HG03175 (cell line): ENCODE measurements around the gene FAM78A.
"Not testable (repeated sequence)": the region's sequence is repeated elsewhere in the genome, so short reads cannot be mapped to it uniquely, and the experiment has no call there.

Experiments
- ATAC-seq: cut with Tn5 transposase; IDR thresholded peaks from one replicate; pipeline ENCODE4 v1.9.1; 2021; ENCODE audit warnings: mild to moderate bottlenecking, moderate library complexity; ENCODE audit not compliant: unreplicated experiment

Gene FAM78A

DNA sequence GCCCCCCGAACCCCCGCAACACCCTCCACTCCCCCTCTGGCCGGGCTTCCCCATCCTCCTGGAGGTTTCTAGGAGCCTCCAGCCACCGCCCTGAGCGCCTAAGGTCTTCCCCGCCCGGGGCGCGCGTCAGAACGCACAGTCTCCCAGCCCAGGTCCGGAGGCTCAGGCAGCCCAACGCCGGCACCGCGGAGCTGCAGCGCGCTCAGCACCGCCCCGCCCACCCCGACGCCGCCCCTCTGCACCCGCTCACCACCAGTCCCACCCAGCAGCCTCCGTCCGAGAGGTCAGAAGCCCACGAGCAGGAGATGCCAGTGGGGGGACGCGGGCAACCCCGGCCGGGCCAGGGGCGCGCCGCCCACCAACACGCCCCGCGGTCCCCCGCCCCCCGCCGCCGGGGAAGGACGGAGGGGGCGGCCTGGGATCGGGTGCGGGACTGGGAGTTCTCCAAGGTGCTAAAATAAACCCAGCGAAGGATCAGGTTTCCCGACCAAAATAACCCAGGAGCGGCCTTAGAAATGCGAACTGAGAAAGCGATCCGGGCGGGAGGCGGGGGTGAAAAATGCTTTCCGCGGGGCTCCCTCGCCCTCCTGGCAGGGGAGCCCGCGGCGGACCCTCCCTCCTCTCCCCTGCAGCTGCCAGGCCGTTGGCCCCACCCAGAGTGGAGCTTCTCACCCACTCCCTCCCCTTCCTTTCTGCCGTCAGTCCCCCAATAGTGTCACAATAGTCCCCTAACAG, 6.5 kb upstream of the FAM78A start:
- no peak for ATAC-seq

DNA sequence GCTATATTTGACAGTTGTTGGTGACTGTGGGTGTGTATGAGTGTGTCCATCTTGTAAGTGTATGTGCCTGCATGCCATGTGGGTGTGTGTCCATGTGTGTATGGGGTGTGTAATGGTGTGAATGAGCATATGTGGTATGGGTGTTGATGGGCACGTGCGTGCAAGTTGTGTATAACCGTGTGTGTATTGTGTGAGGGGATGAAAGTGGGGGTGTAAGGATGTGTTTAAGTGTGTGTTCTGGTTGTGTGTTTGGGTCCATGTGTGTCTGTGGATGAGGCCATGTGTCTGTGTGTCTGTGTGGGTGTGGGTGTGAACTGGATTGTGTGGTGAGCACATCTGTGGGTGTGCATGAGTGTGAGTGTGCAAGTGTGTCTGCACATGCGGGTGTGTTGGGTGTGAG, 5.9 kb upstream of the FAM78A start:
- no peak for ATAC-seq

DNA sequence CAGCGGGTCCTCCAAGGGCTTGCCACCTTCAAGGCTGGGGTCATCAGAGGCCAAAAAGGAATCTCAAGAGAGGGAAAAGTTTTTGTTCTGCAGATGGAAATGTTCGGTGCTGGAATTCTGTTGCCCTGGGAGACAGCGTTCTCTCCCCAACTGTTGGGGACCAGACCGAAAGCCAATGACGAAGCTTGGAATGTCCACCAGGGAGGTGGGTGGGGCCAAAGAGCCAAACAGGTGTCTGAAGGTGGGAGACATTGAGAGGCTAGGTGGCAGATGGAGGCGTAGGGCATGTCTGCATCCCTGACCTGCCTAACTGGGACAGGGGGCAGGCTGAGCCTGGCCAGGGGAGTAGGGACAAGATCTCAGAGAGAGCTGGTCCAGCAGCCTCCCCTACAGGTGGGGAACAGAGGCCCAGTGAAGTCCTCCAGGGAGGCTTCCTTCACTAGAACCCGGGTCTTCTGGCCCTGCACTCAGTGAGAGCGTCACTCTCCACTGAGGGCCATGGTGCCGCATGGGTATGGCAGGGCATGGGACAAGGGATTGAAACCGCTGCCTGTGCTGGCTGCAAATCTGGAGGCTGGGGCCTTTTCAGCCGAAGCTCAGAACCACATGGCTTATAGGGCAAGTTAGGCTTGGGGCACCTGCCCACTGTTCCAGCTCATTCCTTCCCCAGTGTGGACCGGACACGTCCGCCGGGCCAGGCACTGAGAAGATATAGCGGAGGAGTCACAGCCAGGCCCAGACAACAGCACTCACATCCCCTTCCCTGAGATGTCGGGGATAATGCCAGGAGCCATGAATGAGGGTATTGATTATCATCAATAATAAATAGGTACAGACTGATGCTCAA, 5.0 kb upstream of the FAM78A start:
- no peak for ATAC-seq

DNA sequence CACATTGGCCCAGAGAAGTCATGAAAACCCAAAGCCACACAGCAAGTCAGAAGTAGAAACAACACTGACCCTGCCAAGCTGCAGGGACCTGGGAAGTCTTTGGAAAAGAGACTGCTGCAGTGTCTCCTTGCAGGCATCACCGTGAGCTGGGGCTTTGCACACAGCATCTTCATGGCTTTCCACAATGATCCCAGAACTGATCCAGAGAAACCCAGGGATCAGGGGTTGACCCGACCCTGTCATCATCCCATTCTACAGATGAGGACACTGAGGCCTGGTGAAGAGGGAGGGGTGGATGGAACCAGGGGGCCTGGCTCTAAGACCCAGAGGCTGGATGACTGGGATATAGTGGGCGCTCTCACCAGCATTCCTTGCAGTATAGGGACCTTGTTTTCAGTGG, 4.3 kb upstream of the FAM78A start:
- ATAC-seq = no peak

DNA sequence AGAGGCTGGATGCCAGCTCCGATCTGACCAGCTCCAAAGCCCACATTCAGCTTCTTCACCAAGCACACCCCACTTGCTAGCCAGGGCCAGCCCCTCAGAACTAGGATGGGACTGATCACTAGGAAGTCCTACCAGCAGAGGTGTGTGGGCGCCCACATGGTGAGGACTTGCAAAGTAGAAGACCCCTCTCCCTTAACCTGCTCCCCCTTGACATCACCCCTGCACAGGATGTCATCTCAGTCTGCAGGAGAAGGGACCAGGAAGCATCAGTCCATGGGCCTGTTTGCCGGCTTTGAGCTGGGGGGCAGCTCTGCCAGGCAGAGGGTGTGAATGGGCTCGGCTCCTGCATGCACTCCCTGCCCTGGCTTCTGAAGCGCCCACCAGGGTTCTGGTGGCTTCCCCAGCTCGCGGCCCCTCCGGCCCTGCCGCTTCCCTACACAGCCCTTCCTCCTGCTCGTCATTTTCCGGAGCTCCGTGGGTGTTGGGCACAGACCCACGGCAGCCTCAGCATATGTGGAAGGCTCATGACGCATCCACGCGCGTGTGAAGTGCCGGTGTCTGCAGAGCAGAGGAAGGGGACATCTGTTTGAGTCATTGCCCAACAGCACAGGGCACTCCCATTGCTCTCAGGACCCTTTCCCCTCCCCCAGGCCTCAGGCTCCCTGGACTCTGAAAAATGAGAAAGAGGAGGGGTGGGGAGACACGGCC, 3.7 kb upstream of the FAM78A start:
- no peak for ATAC-seq

DNA sequence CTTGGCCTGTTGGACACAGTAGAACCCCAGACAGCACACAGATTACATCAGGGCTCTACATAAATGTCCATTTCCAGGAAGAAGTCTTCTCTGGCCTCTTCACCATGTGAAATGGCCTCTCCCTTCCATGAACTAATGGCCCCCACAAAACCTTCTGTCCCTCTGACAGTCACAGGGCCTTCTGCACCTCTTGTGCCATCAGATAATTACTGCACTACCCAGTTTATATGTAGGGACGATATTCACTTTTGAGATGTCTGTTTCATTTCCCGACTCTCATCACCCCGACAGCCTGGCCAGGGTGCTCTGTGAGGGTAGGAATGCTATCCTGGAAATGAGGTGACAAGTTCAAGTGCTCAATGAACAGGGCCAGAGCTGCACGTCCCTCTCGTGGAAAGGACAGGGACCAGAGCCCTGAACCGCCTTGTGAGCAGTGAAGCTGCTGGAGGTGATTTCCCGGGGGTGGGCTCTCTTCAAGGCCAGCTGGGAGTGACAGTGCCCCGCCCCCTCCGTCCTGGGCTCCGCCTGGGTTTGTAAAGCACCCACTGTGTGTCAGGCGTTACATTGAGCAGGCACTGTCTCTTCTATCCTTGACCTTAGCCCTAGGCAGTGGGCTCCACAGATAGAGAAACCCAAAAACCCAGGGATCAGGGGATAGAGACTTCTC, 3.0 kb upstream of the FAM78A start:
- ATAC-seq = no peak

DNA sequence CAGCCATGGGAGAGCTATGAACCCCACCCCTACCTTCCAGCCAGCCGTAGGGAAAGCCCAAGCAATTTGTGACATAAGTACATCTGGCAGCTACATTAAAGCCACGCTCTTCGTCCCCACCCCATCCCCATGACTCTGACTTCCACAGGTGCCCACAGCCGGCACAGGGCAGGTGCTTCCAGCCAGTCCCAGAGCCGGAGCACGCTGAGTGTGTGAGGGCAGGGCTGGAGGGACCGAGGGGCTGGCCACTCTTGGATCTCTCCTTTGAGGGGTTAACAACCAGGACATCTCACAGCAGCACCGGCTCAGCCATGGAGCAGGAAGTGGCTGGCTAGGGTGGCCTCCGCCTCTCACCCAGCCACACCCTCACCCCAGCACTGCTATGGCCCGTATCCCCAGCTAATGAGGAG, 2.4 kb upstream of the FAM78A start:
- ATAC-seq = no peak

DNA sequence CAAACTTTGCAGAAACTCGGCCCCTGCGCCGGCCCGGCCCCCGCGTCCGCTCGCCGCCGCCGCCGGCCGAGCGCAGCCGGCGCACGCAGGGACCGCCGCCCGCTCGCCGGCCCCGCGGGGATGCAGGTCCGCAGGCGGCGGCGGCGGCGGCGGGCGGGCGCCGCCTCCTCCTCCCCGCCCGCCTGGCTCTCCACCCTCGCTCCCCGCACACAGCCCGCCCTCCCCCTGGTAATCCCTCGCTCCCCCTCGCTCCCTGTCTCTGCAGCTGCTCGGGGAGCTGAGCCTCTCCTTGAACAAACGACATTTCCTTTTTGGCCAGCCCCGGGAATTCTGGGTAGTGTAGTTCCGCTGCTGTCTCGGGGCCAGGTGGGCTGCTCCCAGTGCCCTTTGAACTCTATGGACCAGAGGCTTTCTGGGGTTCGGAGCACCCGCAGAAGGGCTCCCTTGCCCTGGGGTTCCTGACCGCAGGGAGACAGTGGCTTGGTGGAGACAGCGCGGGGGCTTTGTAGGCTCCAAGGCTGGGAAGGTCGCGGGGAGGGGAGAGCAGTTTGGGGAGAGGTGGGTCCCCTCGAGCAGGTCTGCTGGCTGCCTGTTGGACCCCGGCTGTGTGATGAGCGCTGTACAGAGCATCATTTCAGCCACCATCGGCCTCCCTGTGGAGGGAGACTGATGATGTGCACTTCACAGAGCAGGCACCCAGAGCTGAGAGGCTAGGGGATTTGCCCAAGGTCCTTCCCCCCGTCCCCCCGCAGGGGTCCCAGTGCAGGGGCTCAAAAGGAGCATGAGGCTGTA, 1.8 kb upstream of the FAM78A start:
- ATAC-seq = no peak

DNA sequence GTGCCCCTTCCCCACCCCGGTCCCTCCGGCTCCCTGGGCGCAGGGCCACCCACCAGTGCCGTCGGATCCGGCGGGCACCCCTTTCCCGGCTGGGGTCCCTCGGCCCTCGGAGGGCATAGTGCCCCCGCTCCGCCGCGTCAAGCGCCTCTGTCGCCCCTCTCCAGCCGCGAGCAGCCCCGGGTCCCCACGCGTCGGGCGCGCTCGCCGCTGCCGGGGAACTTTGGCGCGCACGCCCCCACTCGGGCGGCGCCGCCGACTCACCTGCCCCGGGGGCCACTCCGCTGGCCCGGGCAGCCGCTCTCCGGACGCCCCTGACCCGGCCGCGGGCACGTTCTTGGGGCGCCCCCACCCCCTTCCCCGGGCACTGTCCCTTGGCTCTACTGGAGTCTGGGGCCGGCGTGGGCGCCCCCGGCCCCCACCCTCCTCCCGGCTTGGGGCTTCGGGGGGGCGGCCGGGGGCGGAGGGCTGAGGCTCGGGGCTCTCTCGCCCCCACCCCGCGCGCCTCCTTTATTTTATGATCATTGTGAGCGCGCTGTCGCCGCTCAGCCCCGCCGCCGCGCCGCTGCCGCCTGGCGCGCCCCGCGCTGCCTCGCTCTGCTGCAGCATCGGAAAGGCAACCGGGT, 1.1 kb upstream of the FAM78A start:
- no peak for ATAC-seq

DNA sequence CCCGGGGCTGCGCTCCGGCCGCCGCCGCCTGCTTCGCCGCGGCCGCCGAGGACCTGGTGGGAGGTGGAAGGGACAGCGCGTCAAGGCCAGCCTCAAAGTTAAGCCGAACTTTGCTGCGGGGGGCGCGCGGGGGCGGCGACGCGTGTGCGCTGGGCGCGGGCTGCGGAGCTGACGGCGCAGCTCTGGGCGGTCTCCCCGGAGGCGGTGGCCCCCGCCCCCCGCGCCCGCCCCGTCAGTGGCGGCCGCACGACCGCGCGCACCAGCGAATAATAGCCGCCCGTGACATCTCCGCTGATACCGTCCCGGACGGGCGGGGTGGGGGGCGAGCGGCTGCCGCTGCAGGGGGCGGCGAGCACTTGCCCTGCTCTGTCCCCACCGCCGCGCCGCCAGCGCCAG, 579 bp upstream of the FAM78A start:
- ATAC-seq = no peak

DNA sequence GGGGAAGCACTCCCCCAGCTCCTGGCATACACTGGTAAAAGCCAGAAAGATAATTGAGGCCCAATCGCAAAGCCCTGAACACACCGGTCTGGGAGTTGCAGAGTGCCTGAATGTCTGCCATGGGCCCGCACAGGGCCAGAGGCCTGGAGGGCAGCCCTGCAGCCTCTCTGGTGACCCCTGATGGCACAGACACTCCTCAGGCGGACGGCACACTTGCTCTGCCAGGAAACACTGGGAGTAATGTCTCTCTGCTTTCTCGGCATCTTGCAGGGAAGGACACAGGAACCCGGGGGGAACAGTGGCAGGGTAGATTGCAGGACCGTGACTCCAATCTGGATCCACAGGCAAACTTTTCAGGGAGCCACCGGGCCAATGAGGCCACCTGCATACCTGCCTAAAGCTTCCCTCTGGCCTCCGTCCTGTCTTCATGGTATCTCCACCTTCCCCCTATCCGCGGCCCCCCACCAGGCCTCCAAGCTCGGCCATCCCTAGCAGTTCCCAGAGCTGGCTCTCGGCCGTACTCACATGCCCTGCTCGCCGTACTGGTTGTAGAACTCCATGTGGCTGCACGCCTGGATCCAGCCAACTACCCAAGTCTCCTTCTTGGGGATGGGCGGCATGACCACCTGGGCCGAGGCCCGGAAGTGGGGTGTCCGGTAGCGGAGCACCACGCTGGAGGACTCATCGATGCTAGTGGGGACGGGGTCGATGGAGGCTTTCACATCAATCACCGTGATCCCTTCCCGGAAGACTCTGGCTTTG, 797 bp downstream of the FAM78A start:
- no peak for ATAC-seq

DNA sequence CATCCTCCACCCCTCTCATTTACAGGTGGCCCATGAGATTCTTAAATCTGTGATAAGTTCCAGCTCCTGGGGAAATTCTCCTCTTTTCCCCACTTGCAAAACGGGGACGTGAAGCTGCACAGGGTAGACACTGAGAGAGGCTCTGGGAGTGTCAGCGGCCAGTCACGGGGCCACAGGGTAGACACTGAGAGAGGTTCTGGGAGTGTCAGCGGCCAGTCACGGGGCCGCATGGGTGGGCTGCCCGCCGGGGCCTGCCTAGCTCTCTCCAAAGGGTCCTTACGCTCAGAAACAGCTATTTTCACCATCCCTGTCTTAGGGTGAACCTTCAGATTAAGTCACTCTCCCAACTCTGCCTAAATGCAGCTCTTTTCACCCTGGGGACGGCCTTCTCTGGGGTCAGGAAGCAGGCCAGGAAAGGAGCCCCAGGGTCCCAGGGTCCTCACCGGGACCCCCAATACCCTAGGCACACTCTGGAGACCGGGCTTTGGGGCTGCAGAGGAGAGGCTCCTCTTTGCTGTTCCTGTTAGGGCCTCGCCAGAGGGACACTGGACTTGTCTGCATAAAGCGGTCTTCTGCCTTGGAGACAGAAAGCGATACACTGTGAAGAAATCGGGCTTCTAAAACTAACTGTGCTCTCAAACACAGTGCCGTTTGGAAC, 1.5 kb downstream of the FAM78A start:
- ATAC-seq = no peak

DNA sequence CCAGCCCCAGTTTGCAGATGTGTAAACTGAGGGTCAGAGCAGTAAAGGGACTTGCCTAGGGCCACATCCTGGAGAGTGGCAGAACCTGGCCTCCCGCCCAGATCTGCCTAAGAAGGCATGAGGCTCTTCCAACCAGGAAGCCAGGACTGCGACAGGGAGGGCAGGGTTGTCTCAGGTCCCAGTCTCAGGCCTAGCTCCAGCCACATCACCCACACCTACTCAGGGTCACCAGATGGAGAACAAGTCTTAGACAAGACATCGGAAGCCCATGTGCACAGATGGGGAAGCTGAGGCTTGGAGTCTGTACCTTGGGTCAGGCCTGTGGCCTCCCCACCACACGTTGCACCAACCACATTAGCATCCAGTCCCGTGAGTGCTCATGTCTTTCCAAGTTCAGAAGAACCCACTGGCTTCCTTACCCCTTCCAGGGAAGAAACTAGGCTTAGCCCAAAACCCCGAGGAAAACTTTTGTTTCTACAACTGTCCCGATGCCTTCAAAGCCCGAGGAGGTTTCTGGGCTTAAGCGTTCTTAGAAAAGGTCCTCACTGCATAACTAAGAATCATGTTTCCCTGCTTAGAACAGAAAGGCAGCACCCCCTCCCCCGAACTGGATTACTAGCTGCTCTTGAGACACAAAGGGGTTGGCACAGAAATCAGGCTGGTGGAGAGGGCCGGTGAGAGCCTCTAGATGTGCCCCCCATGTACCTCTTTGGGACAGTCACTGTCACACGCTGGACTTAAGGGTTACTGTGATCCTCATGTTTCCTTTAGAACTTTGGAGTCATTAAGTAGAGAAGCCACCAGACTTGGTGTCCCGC, 2.2 kb downstream of the FAM78A start:
- ATAC-seq = no peak

DNA sequence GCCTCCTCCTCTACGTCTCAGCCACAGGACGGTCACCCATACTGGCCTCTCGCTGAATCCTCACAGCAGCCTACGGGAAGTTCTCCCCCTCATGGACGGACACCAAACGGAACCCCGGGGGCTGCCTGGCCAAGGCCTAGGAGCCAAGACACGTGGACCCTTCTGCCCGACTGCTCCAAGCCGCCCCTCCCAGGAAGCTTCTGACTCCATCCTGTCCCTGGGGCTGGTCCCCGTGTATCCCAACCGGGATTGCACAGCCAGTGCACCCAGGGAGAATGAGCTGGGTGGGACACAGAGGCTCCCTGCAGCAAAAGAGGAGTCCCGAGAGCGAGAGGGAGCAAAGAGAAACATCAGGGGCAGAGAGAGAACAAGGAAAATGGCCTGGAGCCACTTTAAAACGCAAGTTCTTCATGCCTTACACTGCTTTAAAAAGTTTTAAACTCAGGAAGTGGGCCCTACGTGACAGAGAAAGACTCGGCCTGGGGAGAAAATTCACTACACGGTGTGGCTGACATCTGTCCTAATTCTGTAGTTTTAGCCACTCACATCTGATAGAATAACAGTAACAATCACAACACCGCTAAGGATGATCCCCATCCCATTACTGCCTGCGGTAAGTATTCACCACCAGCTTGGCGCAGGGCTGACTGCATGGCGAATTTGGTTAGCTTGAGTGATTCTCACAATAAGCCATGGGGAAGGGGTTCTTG, 3.0 kb downstream of the FAM78A start:
- ATAC-seq = no peak

DNA sequence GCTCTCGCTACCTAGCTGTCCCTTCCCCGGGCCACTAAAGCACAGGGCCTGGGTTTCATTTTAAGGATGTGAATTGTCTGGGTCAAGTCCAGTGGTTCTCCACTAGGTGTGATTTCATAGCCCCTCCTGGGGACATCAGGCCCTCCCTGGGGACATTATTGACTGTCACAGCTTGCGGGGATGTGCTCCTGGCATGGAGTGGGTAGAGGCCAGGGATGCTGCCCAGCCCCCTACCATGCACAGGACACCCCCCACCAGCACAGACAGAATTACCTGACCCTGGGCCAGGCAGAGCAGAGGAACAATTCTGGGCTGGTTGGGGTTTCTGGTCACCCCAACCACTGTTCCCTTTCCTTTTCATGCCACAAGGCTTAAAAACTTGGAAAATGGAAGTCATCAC, 4.1 kb downstream of the FAM78A start:
- ATAC-seq = no peak

DNA sequence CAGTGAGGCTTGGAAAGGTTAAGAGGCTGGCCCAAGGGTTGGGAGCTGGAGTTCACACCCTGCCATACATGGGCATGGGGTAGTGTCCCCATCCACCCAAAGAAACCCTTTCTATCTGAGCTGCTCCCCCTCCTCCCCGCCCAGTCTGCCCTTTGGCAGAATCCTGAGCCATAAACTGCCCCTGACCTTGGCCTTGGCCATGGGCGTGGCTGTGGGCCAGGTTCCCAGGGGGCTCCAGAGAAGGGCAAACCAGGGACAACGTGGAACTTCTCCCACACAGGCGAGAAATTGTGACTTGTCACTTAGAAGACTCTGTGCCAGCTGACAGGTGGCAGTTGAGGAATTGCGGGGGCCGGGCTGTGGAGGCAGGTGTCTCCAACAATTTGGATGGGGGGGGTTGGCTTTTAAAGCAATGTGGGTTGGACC, 4.8 kb downstream of the FAM78A start:
- ATAC-seq = no peak

DNA sequence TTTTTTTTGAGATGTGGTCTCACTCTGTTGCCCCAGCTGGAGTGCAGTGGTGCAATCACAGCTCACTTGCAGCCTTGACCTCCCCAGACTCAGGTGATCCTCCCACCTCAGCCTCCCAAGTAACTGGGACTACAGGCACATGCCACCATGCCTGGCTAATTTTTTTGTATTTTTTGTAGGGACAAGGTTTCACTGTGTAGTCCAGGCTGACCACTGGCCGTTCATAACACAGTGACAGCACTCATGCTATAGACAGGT, 5.4 kb downstream of the FAM78A start:
- ATAC-seq = not testable (repeated sequence)
